ENCODE results near the gene ZDHHC11.
"Not testable (repeated sequence)": the region's sequence is repeated elsewhere in the genome, so short reads cannot be mapped to it uniquely, and the experiment has no call there.

DNA sequence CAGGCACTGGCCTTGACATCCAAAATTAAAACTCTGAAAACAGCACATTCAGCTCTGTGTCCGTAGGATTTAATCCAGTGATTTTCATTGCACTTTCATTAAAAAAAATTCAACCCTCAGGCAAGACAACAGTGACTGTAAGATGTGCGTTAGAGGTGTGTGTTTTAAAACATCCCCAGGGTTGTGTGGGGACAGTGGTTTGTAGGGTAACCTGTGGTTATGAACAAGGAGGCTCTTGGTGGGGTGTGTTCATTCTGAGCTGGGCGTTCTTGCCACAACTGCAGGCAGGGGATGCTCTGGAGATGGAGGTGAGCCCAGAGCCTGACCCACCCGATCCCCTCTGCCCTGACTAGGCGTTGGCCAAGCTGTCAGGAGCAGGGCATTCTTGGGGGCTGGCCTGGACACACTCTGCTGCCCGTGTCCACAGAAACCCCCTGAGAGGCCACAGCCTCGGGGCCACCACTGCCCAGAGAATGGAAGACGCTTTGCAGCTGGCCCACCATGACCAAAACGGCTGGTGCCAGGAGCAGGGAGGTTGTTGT, 103.4 kb downstream of the ZDHHC11 start:
- TF ChIP-seq, protein P1, sequence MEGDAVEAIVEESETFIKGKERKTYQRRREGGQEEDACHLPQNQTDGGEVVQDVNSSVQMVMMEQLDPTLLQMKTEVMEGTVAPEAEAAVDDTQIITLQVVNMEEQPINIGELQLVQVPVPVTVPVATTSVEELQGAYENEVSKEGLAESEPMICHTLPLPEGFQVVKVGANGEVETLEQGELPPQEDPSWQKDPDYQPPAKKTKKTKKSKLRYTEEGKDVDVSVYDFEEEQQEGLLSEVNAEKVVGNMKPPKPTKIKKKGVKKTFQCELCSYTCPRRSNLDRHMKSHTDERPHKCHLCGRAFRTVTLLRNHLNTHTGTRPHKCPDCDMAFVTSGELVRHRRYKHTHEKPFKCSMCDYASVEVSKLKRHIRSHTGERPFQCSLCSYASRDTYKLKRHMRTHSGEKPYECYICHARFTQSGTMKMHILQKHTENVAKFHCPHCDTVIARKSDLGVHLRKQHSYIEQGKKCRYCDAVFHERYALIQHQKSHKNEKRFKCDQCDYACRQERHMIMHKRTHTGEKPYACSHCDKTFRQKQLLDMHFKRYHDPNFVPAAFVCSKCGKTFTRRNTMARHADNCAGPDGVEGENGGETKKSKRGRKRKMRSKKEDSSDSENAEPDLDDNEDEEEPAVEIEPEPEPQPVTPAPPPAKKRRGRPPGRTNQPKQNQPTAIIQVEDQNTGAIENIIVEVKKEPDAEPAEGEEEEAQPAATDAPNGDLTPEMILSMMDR (IDR thresholded peaks at IDR 0.05) = not testable (repeated sequence)
- not testable (repeated sequence) for TF ChIP-seq POLR2AphosphoS5, POLR2A (IDR thresholded peaks at IDR 0.05)

All from upper lobe of left lung (tissue), 4 donors.